GM04503 (cell line): Measurements from ENCODE around the gene SGCA.

ENCODE experiments used
- DNase-seq: peaks from one replicate; pipeline ENCODE4 v3.0.0-alpha.2; 2012; ENCODE audit warnings: low read depth

SGCA gene

GRCh38 chr17:50149417-50150353 lies 16.1 kb upstream of the SGCA start:
- no peak for DNase-seq

- no peak for DNase-seq
Observed at GRCh38 chr17:50150354-50151040, 15.3 kb upstream of the SGCA start, which contains the start of gene PPP1R9B. Gene PPP1R9B, minus strand, starts transcription at chr17:50150677. Its CDS starts 164 bp downstream, at chr17:50150513.

GRCh38 chr17:50151041-50151936 lies 14.5 kb upstream of the SGCA start:
- peak; percentile 51 for DNase-seq

- peak; percentile 51 for DNase-seq
Observed at GRCh38 chr17:50151937-50152547, 13.8 kb upstream of the SGCA start.

- no peak for DNase-seq
Observed at GRCh38 chr17:50152736-50153135, 13.1 kb upstream of the SGCA start.

GRCh38 chr17:50153650-50154575 lies 11.9 kb upstream of the SGCA start:
- no peak for DNase-seq

DNA sequence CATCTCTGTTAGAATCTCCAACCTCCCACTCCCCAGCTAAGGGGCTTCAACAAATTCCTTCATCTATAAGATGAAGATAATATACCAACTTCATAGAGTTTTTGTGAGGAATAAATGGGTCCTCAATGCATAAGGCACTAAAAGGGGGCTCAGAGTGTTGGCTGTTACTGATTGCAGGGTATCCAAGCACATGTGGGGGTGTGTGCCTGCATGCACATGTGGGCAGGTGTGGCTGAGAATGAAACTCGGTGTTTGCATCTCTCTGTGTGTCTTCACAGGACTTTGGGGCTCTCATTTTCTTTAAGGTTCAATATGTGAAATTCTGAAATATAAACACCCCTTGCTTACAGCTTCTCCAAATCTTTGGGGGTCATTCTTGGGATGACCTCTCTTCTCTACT lies 11.2 kb upstream of the SGCA start:
- no peak for DNase-seq

DNA sequence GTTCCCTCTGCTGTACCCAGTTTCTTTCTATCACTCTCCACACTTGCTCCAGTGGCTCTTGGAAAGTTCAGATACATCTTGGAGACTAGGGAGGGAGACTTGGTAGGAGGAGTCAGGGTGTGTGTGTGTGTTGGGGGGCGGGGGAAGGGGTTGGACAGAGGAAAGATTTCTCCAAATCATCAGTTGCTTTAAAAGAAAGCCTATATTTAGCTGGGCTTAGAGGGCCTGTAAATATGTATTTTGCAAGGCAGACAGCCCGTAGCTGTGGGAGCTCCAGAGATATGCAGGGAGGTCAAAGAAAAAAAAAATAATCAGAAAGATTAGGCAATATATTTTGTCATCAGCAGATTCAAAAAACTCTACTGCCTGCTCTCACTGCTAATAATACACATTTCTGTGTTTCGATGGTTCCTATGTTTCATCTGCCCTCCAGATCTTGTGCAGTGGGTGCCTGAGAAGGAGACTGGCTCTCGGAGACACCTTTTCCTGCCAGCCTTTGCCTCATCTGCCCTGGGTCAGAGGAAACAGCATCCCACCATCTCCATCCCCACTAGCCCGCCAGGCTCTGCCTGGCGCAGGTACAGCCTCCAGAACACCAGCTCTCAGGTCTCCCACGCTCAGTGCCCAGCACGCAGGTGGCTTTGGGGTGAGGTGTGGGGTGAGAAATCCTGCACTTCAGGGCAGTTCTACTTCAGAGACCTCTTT lies 10.5 kb upstream of the SGCA start:
- no peak for DNase-seq

DNA sequence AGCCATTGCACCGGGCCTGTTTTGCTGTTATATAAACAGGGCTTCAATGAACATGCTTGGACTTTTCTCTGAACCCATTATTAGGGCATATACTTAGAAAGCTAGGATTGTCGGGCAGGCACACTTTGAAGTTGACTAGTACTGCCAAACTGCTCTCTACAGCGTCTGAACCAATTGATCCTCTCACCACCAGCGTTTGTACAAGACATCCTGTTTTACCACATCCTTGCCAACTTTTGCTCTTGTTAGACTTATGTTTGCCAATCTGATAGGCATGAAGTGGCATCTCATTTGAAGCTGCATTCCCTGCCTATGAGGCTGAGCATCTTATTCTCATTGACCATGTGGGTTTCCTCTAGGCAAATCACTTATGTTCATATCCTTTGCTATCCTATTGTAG lies 7.9 kb upstream of the SGCA start:
- DNase-seq = no peak

DNA sequence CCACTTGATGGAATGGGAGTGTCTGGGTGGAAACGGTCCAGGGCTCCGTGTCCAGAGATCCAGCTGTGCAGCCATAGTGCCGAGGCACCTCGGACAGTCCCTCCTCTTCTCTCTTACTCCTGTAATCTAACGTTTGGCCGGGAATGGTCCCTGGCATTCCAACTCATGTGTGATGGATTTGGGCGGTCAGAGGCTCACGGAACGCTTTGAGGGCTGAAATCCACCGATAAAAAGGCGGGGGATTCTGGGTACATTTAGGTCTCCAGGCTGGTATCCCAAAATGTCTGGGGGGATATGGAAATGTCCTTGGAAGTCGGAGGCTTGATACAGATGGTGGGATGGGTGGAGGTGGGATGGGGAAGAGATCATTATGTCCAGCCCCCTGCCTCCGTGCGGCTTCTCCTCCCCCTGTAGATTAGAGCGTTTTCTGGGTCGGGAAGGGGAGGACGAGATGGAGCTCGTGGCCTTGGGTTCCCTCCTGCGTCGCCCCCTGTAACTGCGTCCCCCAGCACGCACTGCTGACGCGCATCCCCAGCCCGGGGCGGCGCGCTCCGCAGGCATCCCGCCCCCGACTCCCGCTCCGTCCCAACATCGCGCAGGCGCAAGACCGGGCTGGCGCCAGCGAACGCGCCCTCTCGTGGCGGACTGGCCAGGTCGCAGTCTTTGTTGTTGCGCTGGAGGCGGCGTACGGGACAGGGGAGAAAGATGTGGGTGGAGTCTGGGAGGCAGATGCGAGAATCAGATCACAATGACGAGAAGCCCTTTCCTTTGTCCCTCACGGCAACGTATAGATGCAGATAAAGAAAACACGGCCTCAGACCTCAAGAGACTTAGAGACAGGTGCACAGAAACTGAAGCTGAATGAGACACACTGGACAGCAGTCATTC lies 4.5 kb upstream of the SGCA start:
- DNase-seq = no peak

DNA sequence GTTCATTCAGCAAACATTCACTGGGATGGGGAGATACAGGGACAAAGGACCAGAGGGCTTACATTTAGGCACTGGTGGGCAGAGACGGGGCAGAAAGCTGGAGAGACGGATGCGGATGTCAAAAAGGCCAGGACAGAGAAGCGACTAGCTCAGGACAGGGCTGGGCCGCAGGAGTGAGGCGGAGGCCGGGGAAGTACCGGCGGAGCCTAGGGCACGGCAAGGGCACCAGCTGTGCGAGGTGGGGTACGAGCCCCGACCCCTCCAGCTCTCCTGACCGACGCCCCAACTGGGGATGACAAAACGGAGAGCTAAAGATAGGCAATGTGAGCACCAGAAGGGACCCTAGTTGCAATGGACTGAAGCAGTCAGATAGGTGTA lies 3.9 kb upstream of the SGCA start:
- DNase-seq = no peak

GRCh38 chr17:50162466-50163254 lies 3.1 kb upstream of the SGCA start:
- DNase-seq = no peak

GRCh38 chr17:50163843-50164696 lies 1.7 kb upstream of the SGCA start:
- DNase-seq = no peak

- no peak for DNase-seq
Observed at GRCh38 chr17:50164697-50164988, 1.2 kb upstream of the SGCA start.

DNA sequence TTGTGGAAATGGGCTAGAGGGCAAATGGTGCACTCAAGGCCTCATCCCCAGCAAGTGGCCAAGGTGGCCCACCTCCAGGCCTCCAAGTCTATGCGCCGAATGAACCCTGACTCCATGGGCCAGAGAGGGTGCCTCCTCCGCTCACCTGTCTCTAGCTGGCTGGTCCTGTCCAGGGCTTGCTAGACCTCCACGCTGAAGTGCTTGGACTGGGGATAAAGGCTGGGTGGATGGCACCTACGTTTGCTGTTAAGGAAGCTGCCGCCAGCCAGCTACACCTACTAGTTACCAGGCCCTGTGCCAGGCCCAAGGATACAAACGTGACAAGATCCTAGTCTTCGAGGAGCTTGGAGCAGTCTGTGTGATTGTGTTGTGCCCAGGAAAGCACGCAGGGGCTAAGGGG lies 739 bp upstream of the SGCA start:
- no peak for DNase-seq

GRCh38 chr17:50165466-50165865 lies 339 bp upstream of the SGCA start:
- DNase-seq = no peak

DNA sequence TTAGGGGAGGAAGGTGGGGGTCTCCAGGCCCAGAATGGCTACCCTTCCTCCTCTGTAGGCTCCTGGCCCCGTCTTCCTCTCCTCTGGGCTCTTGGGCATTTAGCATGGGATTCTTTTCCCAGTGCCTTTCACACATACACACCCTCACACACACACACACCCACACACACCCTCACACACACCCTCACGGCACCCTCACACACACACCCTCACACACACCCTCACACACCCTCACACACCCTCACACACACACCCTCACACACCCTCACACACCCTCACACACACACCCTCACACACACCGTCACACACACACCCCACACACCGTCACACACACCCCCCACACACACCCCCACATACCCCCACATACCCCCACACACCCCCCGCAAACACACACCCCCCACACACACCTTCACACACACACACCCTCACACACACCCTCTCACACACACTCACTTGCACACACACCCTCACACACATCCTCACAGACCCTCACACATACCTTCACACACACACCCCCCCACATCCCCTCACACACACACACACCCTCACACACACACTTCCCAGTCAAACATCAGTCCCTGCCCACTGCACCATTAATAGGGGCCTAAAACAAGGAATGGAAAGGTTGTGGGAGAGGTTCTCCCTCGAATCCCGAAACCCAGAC lies 845 bp downstream of the SGCA start:
- DNase-seq = no peak
